ENCODE data around the gene PHF20.
A peak's percentile ranks its signal among the peaks of the same experiment; 100 is the strongest.
"Not testable (repeated sequence)": the region's sequence is repeated elsewhere in the genome, so short reads cannot be mapped to it uniquely, and the experiment has no call there.

PHF20 gene

DNA sequence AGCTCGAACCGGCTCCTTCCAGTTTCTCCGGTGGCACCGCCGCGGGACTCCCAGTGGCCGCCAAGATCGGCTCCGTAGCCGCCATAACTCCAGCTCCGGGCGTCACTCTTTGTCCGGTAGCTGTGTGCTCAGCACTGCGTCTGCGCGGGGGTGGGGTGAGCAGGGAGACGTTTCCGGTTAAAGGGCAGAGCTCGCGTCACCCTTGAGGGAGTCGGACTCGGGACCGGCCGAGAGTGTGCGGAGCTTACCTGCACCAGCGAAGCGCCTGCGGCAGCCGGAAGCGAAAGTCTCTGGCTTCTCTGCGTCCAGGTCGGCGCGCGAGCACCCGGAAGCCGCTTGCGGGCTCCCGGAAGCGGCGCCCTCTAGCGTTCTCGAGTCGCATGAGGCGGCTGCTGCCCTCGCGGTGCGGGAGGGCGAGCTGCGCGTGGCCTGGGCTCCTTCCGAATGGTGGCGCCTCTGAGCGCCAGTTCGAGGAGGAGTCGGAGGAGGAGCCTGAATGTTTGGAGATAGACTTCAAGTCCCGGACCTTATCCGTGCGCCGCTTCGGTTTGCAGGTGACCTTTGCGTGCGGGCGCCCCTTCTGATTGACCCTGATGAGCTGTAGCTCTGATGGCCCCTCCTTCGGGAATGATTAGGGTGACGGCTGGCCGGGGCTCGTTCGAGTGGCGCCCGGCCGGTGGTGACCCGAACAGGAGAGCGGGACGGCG lies 182.5 kb downstream of the PHF20 start, which contains the start of gene SCAND1:
Gene SCAND1, minus strand, starts transcription at position 303 of the 707 bp plus-strand sequence. Its CDS starts 218 bp downstream, at position 85.
- TF ChIP-seq, protein P1, sequence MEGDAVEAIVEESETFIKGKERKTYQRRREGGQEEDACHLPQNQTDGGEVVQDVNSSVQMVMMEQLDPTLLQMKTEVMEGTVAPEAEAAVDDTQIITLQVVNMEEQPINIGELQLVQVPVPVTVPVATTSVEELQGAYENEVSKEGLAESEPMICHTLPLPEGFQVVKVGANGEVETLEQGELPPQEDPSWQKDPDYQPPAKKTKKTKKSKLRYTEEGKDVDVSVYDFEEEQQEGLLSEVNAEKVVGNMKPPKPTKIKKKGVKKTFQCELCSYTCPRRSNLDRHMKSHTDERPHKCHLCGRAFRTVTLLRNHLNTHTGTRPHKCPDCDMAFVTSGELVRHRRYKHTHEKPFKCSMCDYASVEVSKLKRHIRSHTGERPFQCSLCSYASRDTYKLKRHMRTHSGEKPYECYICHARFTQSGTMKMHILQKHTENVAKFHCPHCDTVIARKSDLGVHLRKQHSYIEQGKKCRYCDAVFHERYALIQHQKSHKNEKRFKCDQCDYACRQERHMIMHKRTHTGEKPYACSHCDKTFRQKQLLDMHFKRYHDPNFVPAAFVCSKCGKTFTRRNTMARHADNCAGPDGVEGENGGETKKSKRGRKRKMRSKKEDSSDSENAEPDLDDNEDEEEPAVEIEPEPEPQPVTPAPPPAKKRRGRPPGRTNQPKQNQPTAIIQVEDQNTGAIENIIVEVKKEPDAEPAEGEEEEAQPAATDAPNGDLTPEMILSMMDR (IDR thresholded peaks at IDR 0.05; ENCODE audit: borderline replicate concordance, insufficient read depth, low read depth, low read length): peak; percentile 98
- peak within 1 kb of the TSS; percentile 96 for H3K4me3 ChIP-seq (ENCODE audit: low read depth, low read length)

DNA sequence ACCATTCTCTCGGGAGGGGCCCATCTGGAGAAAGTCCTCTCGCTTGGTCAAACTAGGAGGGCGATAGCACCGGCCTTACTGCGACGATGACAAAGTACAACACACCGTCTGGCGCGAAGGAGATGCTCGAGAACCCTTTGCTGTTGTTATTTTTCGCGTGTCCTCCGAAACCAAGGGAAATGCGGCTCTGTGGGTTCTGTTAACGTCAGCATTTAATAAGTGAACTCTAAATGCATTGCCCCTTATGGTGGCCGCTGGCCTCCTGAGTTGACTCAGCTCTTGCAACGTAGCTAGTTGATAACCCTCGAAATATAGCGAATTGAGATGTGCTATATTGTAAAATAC lies 183.1 kb downstream of the PHF20 start:
- TF ChIP-seq, protein P1 (IDR thresholded peaks at IDR 0.05; ENCODE audit: borderline replicate concordance, insufficient read depth, low read depth, low read length): no peak
- peak overlapping the region; percentile 57 for H3K4me3 ChIP-seq (ENCODE audit: low read depth, low read length)

DNA sequence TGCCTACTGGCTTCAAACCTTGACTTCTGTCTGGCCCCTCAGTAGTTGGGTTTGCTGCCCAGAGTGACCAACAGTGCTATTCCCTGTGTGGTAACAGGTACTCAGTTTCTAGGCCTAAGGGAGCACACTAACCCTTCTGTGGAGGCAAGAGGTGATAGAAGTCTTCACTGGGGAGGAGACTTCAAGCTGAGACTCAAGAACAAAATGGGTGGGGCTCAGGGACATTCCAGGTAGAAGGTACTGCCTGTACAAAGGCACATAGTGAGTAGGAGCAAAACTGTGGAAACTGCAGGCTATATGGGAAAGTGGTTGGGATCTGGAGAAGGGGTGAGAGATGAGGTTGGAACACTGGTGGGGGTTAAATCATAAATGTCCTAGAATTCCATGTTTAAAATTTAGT lies 184.8 kb downstream of the PHF20 start:
- TF ChIP-seq, protein P1 (IDR thresholded peaks at IDR 0.05; ENCODE audit: borderline replicate concordance, insufficient read depth, low read depth, low read length): no peak
- H3K4me3 ChIP-seq (ENCODE audit: low read depth, low read length): no peak overlapping the region

DNA sequence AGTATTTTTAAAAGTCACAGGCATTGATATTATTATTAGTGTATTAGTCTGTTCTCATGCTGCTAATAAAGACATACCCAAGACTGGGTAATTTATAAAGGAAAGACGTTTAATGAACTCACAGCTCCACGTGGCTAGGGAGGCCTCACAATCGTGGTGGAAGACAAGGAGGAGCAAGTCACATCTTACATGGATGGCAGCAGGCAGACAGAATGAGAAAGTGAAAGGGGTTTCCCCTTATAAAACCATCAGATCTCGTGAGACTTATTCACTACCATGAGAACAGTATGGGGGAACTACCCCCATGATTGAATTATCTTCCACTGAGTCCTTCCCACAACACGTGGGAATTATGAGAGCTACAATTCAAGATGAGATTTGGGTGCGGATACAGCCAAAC lies 187.5 kb downstream of the PHF20 start:
- H3K4me3 ChIP-seq (ENCODE audit: low read depth, low read length): not testable (repeated sequence)

DNA sequence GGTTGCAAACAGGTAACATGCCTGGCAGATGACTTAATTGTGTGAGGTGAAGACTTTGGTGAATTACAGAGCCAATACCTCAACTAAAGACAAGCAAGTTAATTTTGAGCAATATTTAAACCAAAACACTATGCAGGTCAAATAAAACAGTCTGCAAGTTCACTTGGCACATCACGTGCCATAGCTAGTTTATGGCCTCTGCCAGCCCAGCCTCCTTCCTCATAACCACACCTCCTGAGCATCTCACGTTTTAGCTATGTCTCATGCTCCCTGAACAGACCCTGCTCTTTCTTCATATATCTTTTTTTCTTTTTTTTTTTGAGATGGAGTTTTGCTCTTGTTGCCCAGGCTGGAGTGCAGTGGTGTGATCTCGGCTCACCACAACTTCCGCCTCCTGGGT lies 192.1 kb downstream of the PHF20 start:
- TF ChIP-seq, protein P1 (IDR thresholded peaks at IDR 0.05; ENCODE audit: borderline replicate concordance, insufficient read depth, low read depth, low read length): no peak

DNA sequence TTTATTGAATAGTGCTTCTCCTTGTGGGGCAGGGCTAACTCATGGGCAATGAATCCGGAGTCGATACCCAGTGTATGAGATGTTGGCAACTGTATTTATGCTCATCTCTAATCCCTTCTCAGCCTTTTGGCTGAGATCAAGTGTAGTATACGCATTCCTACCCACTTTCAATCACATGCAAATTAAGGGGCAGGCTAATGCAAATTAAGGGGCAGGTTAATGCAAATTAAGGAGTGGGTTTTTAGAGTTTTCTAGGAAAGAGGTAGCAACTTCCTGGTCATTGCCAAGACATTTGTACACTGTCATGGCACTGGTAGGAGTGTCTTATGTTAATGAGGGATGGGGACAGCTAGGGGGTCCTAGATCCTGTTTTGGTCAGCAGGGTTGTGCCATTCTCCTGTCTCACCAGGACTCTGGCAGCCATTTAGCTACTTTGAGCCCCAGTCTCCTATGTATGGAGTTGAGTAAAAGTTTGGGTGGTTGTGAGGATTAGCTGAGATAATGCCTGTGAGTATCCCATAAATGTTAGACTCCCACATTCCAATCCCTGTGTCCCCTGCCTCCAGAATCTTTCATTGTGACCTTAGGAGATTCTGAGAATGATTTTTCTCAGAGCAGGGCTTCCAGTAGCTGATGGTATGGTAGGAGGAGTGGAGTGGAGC lies 196.3 kb downstream of the PHF20 start, which contains the start of gene CNBD2:
Gene CNBD2, plus strand, starts transcription at position 612 of the 662 bp plus-strand sequence. CDS start 173 bp downstream, outside the sequence.
- TF ChIP-seq, protein P1 (IDR thresholded peaks at IDR 0.05; ENCODE audit: borderline replicate concordance, insufficient read depth, low read depth, low read length): no peak
- H3K4me3 ChIP-seq (ENCODE audit: low read depth, low read length): no peak within 1 kb of the TSS

More for the DNA sequence above, 192.1 kb downstream of the PHF20 start:
- no peak overlapping the region for H3K4me3 ChIP-seq (ENCODE audit: low read depth, low read length)

DNA sequence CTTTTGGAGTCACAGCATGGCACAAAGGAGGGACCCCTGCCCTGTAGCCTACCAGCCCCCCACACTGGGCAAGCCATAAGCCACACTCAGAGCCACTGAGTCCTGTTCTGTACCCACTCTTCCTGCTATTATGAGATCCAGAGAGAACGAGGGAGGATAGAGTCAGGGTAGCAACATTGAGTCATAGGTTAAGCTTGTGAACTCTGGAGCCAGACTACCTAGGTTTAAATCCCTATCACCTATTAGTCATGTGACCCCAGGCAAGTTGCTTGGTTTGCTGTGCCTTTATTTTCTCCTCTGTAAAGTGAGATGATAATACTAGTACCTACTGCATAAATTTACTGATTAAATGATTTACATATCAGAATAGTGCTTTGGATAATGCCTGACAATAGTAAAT lies 197.1 kb downstream of the PHF20 start:
- H3K4me3 ChIP-seq (ENCODE audit: low read depth, low read length): no peak overlapping the region
- TF ChIP-seq, protein P1 (IDR thresholded peaks at IDR 0.05; ENCODE audit: borderline replicate concordance, insufficient read depth, low read depth, low read length): no peak
